Mononuclear cell (primary cell): Measurements from ENCODE around the gene FAM174C. TPM values are rescaled to one million over a fixed set of nuclear protein-coding genes. Genes with fewer than 3 reads are reported as not detected.
"Not testable (repeated sequence)": the region's sequence is repeated elsewhere in the genome, so short reads cannot be mapped to it uniquely, and the experiment has no call there.

Experiments used
- H3K27me3 ChIP-seq: 2 replicates; pipeline ENCODE4 v1.6.0; 2011; ENCODE audit warnings: low read length, control low read depth; ENCODE audit not compliant: insufficient read depth
- H3K4me1 ChIP-seq: 2 replicates; pipeline ENCODE4 v1.5.1; 2011; ENCODE audit warnings: mild to moderate bottlenecking, low read length, control low read depth; ENCODE audit not compliant: insufficient read depth
- H3K4me3 ChIP-seq: 2 replicates; pipeline ENCODE4 v1.5.1; 2011; ENCODE audit warnings: mild to moderate bottlenecking, low read length, moderate library complexity
- H3K9me3 ChIP-seq: 2 replicates; pipeline ENCODE4 v1.5.1; 2011; ENCODE audit warnings: low read depth, mild to moderate bottlenecking, control low read depth, low read length
- total RNA-seq: library from RNA; depleted of rRNA; stranded (reverse); fragments of >200 nt; gene quantifications from one replicate; pipeline ENCODE4 v1.2.3, GENCODE V29; 2012

FAM174C gene
- total RNA-seq, 1 donor, result 16.3 TPM

GRCh38 chr19:1296575-1297271 is 21.4 kb downstream of the FAM174C start:
- peaks cover 3% of the 10 kb centered on the region for H3K27me3 ChIP-seq
- H3K4me1 ChIP-seq, result peaks cover 5% of the 10 kb centered on the region
- no peak overlapping the region for H3K4me3 ChIP-seq
- no peaks in the 10 kb centered on the region for H3K9me3 ChIP-seq

GRCh38 chr19:1298235-1298634 is 22.9 kb downstream of the FAM174C start:
- H3K4me3 ChIP-seq, result no peak overlapping the region
- H3K4me1 ChIP-seq, result peaks cover 5% of the 10 kb centered on the region
- H3K9me3 ChIP-seq, result no peaks in the 10 kb centered on the region
- peaks cover 3% of the 10 kb centered on the region for H3K27me3 ChIP-seq

GRCh38 chr19:1299801-1300200 is 24.5 kb downstream of the FAM174C start:
- Histone ChIP-seq H3K4me1 (peaks cover 5% of the 10 kb centered on the region), H3K9me3 (no peaks in the 10 kb centered on the region), H3K27me3 (peaks cover 3% of the 10 kb centered on the region), H3K4me3 (no peak overlapping the region)

GRCh38 chr19:1300744-1301490 is 25.6 kb downstream of the FAM174C start:
- Histone ChIP-seq H3K4me3 (no peak overlapping the region), H3K9me3 (no peaks in the 10 kb centered on the region), H3K4me1 (no peaks in the 10 kb centered on the region), H3K27me3 (no peaks in the 10 kb centered on the region)

GRCh38 chr19:1302533-1303239 is 27.4 kb downstream of the FAM174C start:
- H3K9me3 ChIP-seq, result no peaks in the 10 kb centered on the region
- H3K4me3 ChIP-seq, result no peak overlapping the region
- H3K4me1 ChIP-seq, result no peaks in the 10 kb centered on the region
- no peaks in the 10 kb centered on the region for H3K27me3 ChIP-seq

GRCh38 chr19:1304197-1304924 is 29.0 kb downstream of the FAM174C start:
- Histone ChIP-seq H3K27me3 (no peaks in the 10 kb centered on the region), H3K9me3 (no peaks in the 10 kb centered on the region), H3K4me3 (no peak overlapping the region), H3K4me1 (no peaks in the 10 kb centered on the region)

GRCh38 chr19:1305354-1305753 is 30.0 kb downstream of the FAM174C start:
- not testable (repeated sequence) for H3K9me3 ChIP-seq, H3K4me1 ChIP-seq, H3K4me3 ChIP-seq, H3K27me3 ChIP-seq

GRCh38 chr19:1307320-1307719 is 32.0 kb downstream of the FAM174C start:
- no peaks in the 10 kb centered on the region for H3K9me3 ChIP-seq
- no peaks in the 10 kb centered on the region for H3K27me3 ChIP-seq
- H3K4me1 ChIP-seq, result no peaks in the 10 kb centered on the region
- no peak overlapping the region for H3K4me3 ChIP-seq

GRCh38 chr19:1307755-1308303 is 32.5 kb downstream of the FAM174C start:
- Histone ChIP-seq H3K4me3 (no peak overlapping the region), H3K9me3 (no peaks in the 10 kb centered on the region), H3K27me3 (no peaks in the 10 kb centered on the region), H3K4me1 (no peaks in the 10 kb centered on the region)

- Histone ChIP-seq H3K9me3 (no peaks in the 10 kb centered on the region), H3K4me3 (no peak overlapping the region), H3K27me3 (no peaks in the 10 kb centered on the region), H3K4me1 (no peaks in the 10 kb centered on the region)
Measured at GRCh38 chr19:1308718-1309117, 33.4 kb downstream of the FAM174C start.

GRCh38 chr19:1309977-1310852 is 34.9 kb downstream of the FAM174C start:
- no peaks in the 10 kb centered on the region for H3K9me3 ChIP-seq
- no peak overlapping the region for H3K4me3 ChIP-seq
- no peaks in the 10 kb centered on the region for H3K27me3 ChIP-seq
- no peaks in the 10 kb centered on the region for H3K4me1 ChIP-seq

- Histone ChIP-seq H3K4me3 (no peak overlapping the region), H3K27me3 (no peaks in the 10 kb centered on the region), H3K9me3 (no peaks in the 10 kb centered on the region), H3K4me1 (peaks cover 5% of the 10 kb centered on the region)
Measured at GRCh38 chr19:1310853-1311180, 35.5 kb downstream of the FAM174C start.

GRCh38 chr19:1311543-1312091 is 36.3 kb downstream of the FAM174C start:
- Histone ChIP-seq H3K4me3 (no peak overlapping the region), H3K9me3 (no peaks in the 10 kb centered on the region), H3K4me1 (peaks cover 6% of the 10 kb centered on the region), H3K27me3 (peaks cover 5% of the 10 kb centered on the region)
